ENCODE measurements around the gene EIF4A2.

The EIF4A2 gene

GRCh38 chr3:186785495-186786018 is 2.2 kb downstream of the EIF4A2 start:
- H3K79me1 ChIP-seq (replicated peaks; ENCODE audit: low read length, poor library complexity, severe bottlenecking): no peaks in the 10 kb centered on the region
- H3K36me3 ChIP-seq (ENCODE audit: control insufficient read depth in 1 of 2, insufficient read depth in 2 of 2, low read depth in 1 of 2, low read length in 2 of 2): peaks cover 10 to 64% of the 10 kb centered on the region in 2 experiments
- no peak overlapping the region for H3K23ac ChIP-seq (ENCODE audit: low read length in 2 of 2)
- no peak overlapping the region for H3K4ac ChIP-seq (ENCODE audit: low read depth in 1 of 2, low read length in 2 of 2)
- no peak overlapping the region for H2AFZ ChIP-seq (ENCODE audit: low read depth, low read length)
- no peak for DNase-seq
- H3K14ac ChIP-seq (ENCODE audit: low read length in 2 of 2): peak overlapping the region in 1 of 2 experiments; percentile 41
- no peak overlapping the region for H2BK5ac ChIP-seq (ENCODE audit: low read depth, low read length, poor library complexity, severe bottlenecking)
- no peak overlapping the region for H2AK5ac ChIP-seq (ENCODE audit: low read length, severe bottlenecking)
- H3K18ac ChIP-seq (ENCODE audit: low read depth in 1 of 2, low read length in 2 of 2): no peak overlapping the region
- H2BK12ac ChIP-seq (ENCODE audit: low read length in 2 of 2): no peak overlapping the region
- H3K27me3 ChIP-seq (ENCODE audit: control insufficient read depth in 1 of 2, insufficient read depth in 1 of 2, low read length in 2 of 2): no peaks in the 10 kb centered on the region
- no peak overlapping the region for H3K27ac ChIP-seq (ENCODE audit: low read length, poor library complexity, severe bottlenecking)
- no peak overlapping the region for H2BK120ac ChIP-seq (ENCODE audit: low read depth, low read length)
- no peak overlapping the region for H4K8ac ChIP-seq (ENCODE audit: low read length)
- no peak overlapping the region for H2BK15ac ChIP-seq (ENCODE audit: low read depth, poor library complexity, severe bottlenecking)
- H4K91ac ChIP-seq (ENCODE audit: low read length): no peak overlapping the region
- H3K9me3 ChIP-seq (ENCODE audit: control insufficient read depth, low read length): no peaks in the 10 kb centered on the region
- H3K4me1 ChIP-seq (ENCODE audit: control insufficient read depth, insufficient read depth, low read depth, low read length): no peaks in the 10 kb centered on the region
- WGBS: 34% methylated on average over 6 of the region's 7 CpGs
- peak overlapping the region; percentile 99 for H3K9ac ChIP-seq (ENCODE audit: low read length)
- peak overlapping the region; percentile 82 for H3K4me2 ChIP-seq (ENCODE audit: low read length, poor library complexity, severe bottlenecking)
- H3K4me3 ChIP-seq (ENCODE audit: insufficient read depth in 1 of 2, low read depth in 1 of 2, low read length in 2 of 2): peak overlapping the region in 1 of 2 experiments; percentile 100

GRCh38 chr3:186786922-186787321 is 3.5 kb downstream of the EIF4A2 start:
- Histone ChIP-seq H3K14ac (ENCODE audit: low read length in 2 of 2) (no peak overlapping the region), H2BK120ac (ENCODE audit: low read depth, low read length) (no peak overlapping the region), H3K36me3 (ENCODE audit: control insufficient read depth in 1 of 2, insufficient read depth in 2 of 2, low read depth in 1 of 2, low read length in 2 of 2) (peaks cover 10 to 64% of the 10 kb centered on the region in 2 experiments), H2BK5ac (ENCODE audit: low read depth, low read length, poor library complexity, severe bottlenecking) (no peak overlapping the region), H3K18ac (ENCODE audit: low read depth in 1 of 2, low read length in 2 of 2) (no peak overlapping the region), H4K8ac (ENCODE audit: low read length) (no peak overlapping the region), H2AFZ (ENCODE audit: low read depth, low read length) (no peak overlapping the region), H3K4me3 (ENCODE audit: insufficient read depth in 1 of 2, low read depth in 1 of 2, low read length in 2 of 2) (peak overlapping the region in 1 of 2 experiments; percentile 100), H3K4ac (ENCODE audit: low read depth in 1 of 2, low read length in 2 of 2) (no peak overlapping the region), H3K79me1 (replicated peaks; ENCODE audit: low read length, poor library complexity, severe bottlenecking) (no peaks in the 10 kb centered on the region), H4K91ac (ENCODE audit: low read length) (no peak overlapping the region), H3K9me3 (ENCODE audit: control insufficient read depth, low read length) (no peaks in the 10 kb centered on the region), H3K27me3 (ENCODE audit: control insufficient read depth in 1 of 2, insufficient read depth in 1 of 2, low read length in 2 of 2) (no peaks in the 10 kb centered on the region), H3K4me2 (ENCODE audit: low read length, poor library complexity, severe bottlenecking) (peak overlapping the region; percentile 32), H2AK5ac (ENCODE audit: low read length, severe bottlenecking) (no peak overlapping the region), H3K23ac (ENCODE audit: low read length in 2 of 2) (peak overlapping the region in 1 of 2 experiments; percentile 42), H2BK15ac (ENCODE audit: low read depth, poor library complexity, severe bottlenecking) (no peak overlapping the region), H3K9ac (ENCODE audit: low read length) (peak overlapping the region; percentile 99), H2BK12ac (ENCODE audit: low read length in 2 of 2) (no peak overlapping the region), H3K4me1 (ENCODE audit: control insufficient read depth, insufficient read depth, low read depth, low read length) (no peaks in the 10 kb centered on the region), H3K27ac (ENCODE audit: low read length, poor library complexity, severe bottlenecking) (no peak overlapping the region)
- DNase-seq: no peak
- 80% methylated on average over 3 of the region's 3 CpGs for WGBS

- Histone ChIP-seq H2BK5ac (ENCODE audit: low read depth, low read length, poor library complexity, severe bottlenecking) (no peak overlapping the region), H3K27me3 (ENCODE audit: control insufficient read depth in 1 of 2, insufficient read depth in 1 of 2, low read length in 2 of 2) (no peaks in the 10 kb centered on the region), H3K23ac (ENCODE audit: low read length in 2 of 2) (no peak overlapping the region), H2BK120ac (ENCODE audit: low read depth, low read length) (no peak overlapping the region), H4K91ac (ENCODE audit: low read length) (no peak overlapping the region), H3K9me3 (ENCODE audit: control insufficient read depth, low read length) (no peaks in the 10 kb centered on the region), H3K18ac (ENCODE audit: low read depth in 1 of 2, low read length in 2 of 2) (no peak overlapping the region), H3K14ac (ENCODE audit: low read length in 2 of 2) (no peak overlapping the region), H3K4ac (ENCODE audit: low read depth in 1 of 2, low read length in 2 of 2) (no peak overlapping the region), H3K4me2 (ENCODE audit: low read length, poor library complexity, severe bottlenecking) (peak overlapping the region; percentile 19), H2AK5ac (ENCODE audit: low read length, severe bottlenecking) (no peak overlapping the region), H2AFZ (ENCODE audit: low read depth, low read length) (no peak overlapping the region), H2BK15ac (ENCODE audit: low read depth, poor library complexity, severe bottlenecking) (no peak overlapping the region), H3K4me3 (ENCODE audit: insufficient read depth in 1 of 2, low read depth in 1 of 2, low read length in 2 of 2) (peak overlapping the region in 1 of 2 experiments; percentile 100), H3K4me1 (ENCODE audit: control insufficient read depth, insufficient read depth, low read depth, low read length) (no peaks in the 10 kb centered on the region), H3K36me3 (ENCODE audit: control insufficient read depth in 1 of 2, insufficient read depth in 2 of 2, low read depth in 1 of 2, low read length in 2 of 2) (peaks cover 10 to 64% of the 10 kb centered on the region in 2 experiments), H2BK12ac (ENCODE audit: low read length in 2 of 2) (no peak overlapping the region), H3K79me1 (replicated peaks; ENCODE audit: low read length, poor library complexity, severe bottlenecking) (no peaks in the 10 kb centered on the region), H4K8ac (ENCODE audit: low read length) (no peak overlapping the region), H3K27ac (ENCODE audit: low read length, poor library complexity, severe bottlenecking) (no peak overlapping the region), H3K9ac (ENCODE audit: low read length) (peak overlapping the region; percentile 99)
- no peak for DNase-seq
- WGBS: 89% methylated on average over 15 of the region's 15 CpGs
These were observed 4.5 kb downstream of the EIF4A2 start for GRCh38 chr3:186787642-186788481.

Data from mesenchymal stem cell (in vitro differentiated cells and primary cell).